ENCODE results near the gene ATG2A. TPM values are rescaled to one million over a fixed set of nuclear protein-coding genes. Genes with fewer than 3 reads are reported as not detected.

ATG2A gene
- total and polyA plus RNA-seq, 10 of the 15 experiments (the other 5 are each of a cell fraction or from before 2014, with no cell fraction given), result 0.08 to 19.0 (median 4.6) TPM

- no peak overlapping the region for H3K9ac ChIP-seq (ENCODE audit: control insufficient read depth, insufficient read depth, low read length)
- 83% methylated on average over 5 of the region's 5 CpGs for WGBS (ENCODE audit: insufficient coverage, insufficient replicate concordance, low lambda C conversion rate, missing lambda C conversion rate)
- H3K4me3 ChIP-seq, result no peak overlapping the region
- ChIA-PET RAD21 (ENCODE audit: unreplicated experiment) (interaction anchor here (0.9 to 12.5 kb wide), 5 partner anchors 9 to 32 kb away, joined by 3 to 253 read pairs (median 3); no protein-coding TSS in a partner anchor), POLR2A (interaction anchor here (19.9 kb wide), 1 partner anchor 24 kb away, joined by 620 read pairs; no protein-coding TSS in a partner anchor), SMC1A (ENCODE audit: uncharacterized antibody, unreplicated experiment) (interaction anchor here (1.2 to 11.5 kb wide), 3 partner anchors 21 to 82 kb away, joined by 3 to 227 read pairs (median 226); no protein-coding TSS in a partner anchor), CTCF (interaction anchor here (1.0 to 30.0 kb wide), 3 partner anchors 9 to 26 kb away, joined by 3 to 1208 read pairs (median 27); partner anchors contain the start of gene CDC42BPG)
- H3K4me1 ChIP-seq (ENCODE audit: control insufficient read depth, insufficient read depth, low read length), result peaks cover 22% of the 10 kb centered on the region
- H4K20me1 ChIP-seq (ENCODE audit: control insufficient read depth, insufficient read depth), result peaks cover 3% of the 10 kb centered on the region; the same call in 1 of the 2 replicates
- H3K27me3 ChIP-seq (replicated peaks in 1 of 2; ENCODE audit: control insufficient read depth in 2 of 2, insufficient read depth in 2 of 2, low read length in 1 of 2), result no peaks in the 10 kb centered on the region
- in situ Hi-C loops (cut with MboI) (no loop called here), intact Hi-C loops (cut with micrococcal nuclease; ENCODE audit: unreplicated experiment) (no loop called here)
- H3K4me2 ChIP-seq (ENCODE audit: control insufficient read depth, insufficient read depth), result no peak overlapping the region
- BruUV-seq (replicated peaks), result no TSS peak
- no peaks in the 10 kb centered on the region for H3K36me3 ChIP-seq (ENCODE audit: control insufficient read depth in 2 of 2, insufficient read depth in 2 of 2, low read length in 1 of 2)
- DNase-seq (ENCODE audit: low read depth, low spot score), result no peak
- peaks cover 22% of the 10 kb centered on the region for H3K79me2 ChIP-seq (ENCODE audit: control insufficient read depth, insufficient read depth, low read length)
- no peak for ATAC-seq
- FAIRE-seq, result no peak
- H2AFZ ChIP-seq (ENCODE audit: control insufficient read depth, low read depth, low read length), result no peak overlapping the region
- H3K27ac ChIP-seq (ENCODE audit: control insufficient read depth, insufficient read depth), result no peak overlapping the region
- H3K9me3 ChIP-seq (replicated peaks; ENCODE audit: control insufficient read depth, insufficient read depth, low read length), result no peaks in the 10 kb centered on the region
- TF ChIP-seq NBN (IDR thresholded peaks at IDR 0.05) (no peak), ZBED1 (IDR thresholded peaks at IDR 0.05; ENCODE audit: borderline replicate concordance) (no peak), CHD2 (IDR thresholded peaks at IDR 0.05; ENCODE audit: borderline replicate concordance, low read depth, low read length) (no peak), ZZZ3 (IDR thresholded peaks at IDR 0.05; ENCODE audit: control insufficient read depth, insufficient read length, low read depth) (no peak), MLLT1 (IDR thresholded peaks at IDR 0.05) (no peak), ZNF592 (IDR thresholded peaks at IDR 0.05) (no peak), BRCA1 (IDR thresholded peaks at IDR 0.05; ENCODE audit: low read depth, low read length) (no peak), PRDM15 (CRISPR knock-in tag; IDR thresholded peaks at IDR 0.05) (no peak), FOXK2 (IDR thresholded peaks at IDR 0.05) (no peak), RBBP5 (conservative IDR thresholded peaks at IDR 0.05) (no peak), SP1 (IDR thresholded peaks at IDR 0.05; ENCODE audit: low read depth, low read length) (no peak), NR2C2 (IDR thresholded peaks at IDR 0.05; ENCODE audit: borderline replicate concordance, control insufficient read depth, insufficient read length, low read depth) (no peak), STAT1 (conservative IDR thresholded peaks at IDR 0.05) (no peak)
Observed at GRCh38 chr11:64882243-64882642, 34.8 kb downstream of the ATG2A start.
